ENCODE results near the gene CLMN.
"Not testable (repeated sequence)": the region's sequence is repeated elsewhere in the genome, so short reads cannot be mapped to it uniquely, and the experiment has no call there.

Gene CLMN

GRCh38 chr14:95286645-95287044, 33.1 kb downstream of the CLMN start:
- DNase-seq: no peak

- DNase-seq: no peak
Measured at GRCh38 chr14:95285566-95285965, 34.1 kb downstream of the CLMN start.

GRCh38 chr14:95283802-95284201, 35.9 kb downstream of the CLMN start:
- not testable (repeated sequence) for DNase-seq

- DNase-seq: not testable (repeated sequence)
Measured at GRCh38 chr14:95282986-95283380, 36.7 kb downstream of the CLMN start.

- no peak for DNase-seq
Measured at GRCh38 chr14:95282354-95282985, 37.2 kb downstream of the CLMN start.

- no peak for DNase-seq
Measured at GRCh38 chr14:95281560-95282176, 38.0 kb downstream of the CLMN start.

- no peak for DNase-seq
Measured at GRCh38 chr14:95275494-95275893, 44.2 kb downstream of the CLMN start.

- DNase-seq: no peak
Measured at GRCh38 chr14:95274874-95275273, 44.8 kb downstream of the CLMN start.

- DNase-seq: no peak
Measured at GRCh38 chr14:95274279-95274678, 45.4 kb downstream of the CLMN start.

GRCh38 chr14:95273001-95273978, 46.4 kb downstream of the CLMN start:
- DNase-seq: no peak

GRCh38 chr14:95272057-95272456, 47.7 kb downstream of the CLMN start:
- no peak for DNase-seq

- DNase-seq: no peak
Measured at GRCh38 chr14:95270203-95270602, 49.5 kb downstream of the CLMN start.

- DNase-seq: no peak
Measured at GRCh38 chr14:95269493-95269892, 50.2 kb downstream of the CLMN start.

GRCh38 chr14:95268350-95268749, 51.4 kb downstream of the CLMN start:
- no peak for DNase-seq

GRCh38 chr14:95267306-95267705, 52.4 kb downstream of the CLMN start:
- DNase-seq: no peak

- no peak for DNase-seq
Measured at GRCh38 chr14:95265106-95266094, 54.3 kb downstream of the CLMN start.

- DNase-seq: no peak
Measured at GRCh38 chr14:95264271-95264973, 55.3 kb downstream of the CLMN start.

- DNase-seq: no peak
Measured at GRCh38 chr14:95263527-95264231, 56.0 kb downstream of the CLMN start.

GRCh38 chr14:95262511-95262891, 57.2 kb downstream of the CLMN start:
- DNase-seq: no peak

- DNase-seq: no peak
Measured at GRCh38 chr14:95261616-95262510, 57.8 kb downstream of the CLMN start.
